Heart left ventricle (tissue), 13 donors: ENCODE measurements around the gene PCCA.

ENCODE experiments used
- CTCF ChIP-seq, 12 donors: fragments of 200-600 bp; sonication (generic) in 4 of 12; IDR thresholded peaks; one replicate each; pipeline versions ENCODE4 v1.5.0 to v1.8.0; 2018 to 2022; ENCODE audit warnings: antibody characterized with exemption in 12 of 12, mild to moderate bottlenecking in 5 of 12
- POLR2A ChIP-seq, 2 donors: fragments of 450-650 bp; IDR thresholded peaks; one replicate each; pipeline ENCODE4 v1.6.1; 2017; ENCODE audit warnings: antibody characterized with exemption in 2 of 2, mild to moderate bottlenecking in 2 of 2, moderate library complexity in 2 of 2
- donor health status: ischemic (EF 13 %, LVEDD 7.1; RV severe dilation, severe dysfunction).
- donor health status: DM: no; HTN: yes; CAD: no.
- donor health status: DM: no; HTN: no; CAD: no.
- donor health status: ischemic (EF 25% LVEDD 6.9; RV normal size, moderate dysfunction).
- donor health status: ischemic (EF 25% LVEDD 5.7; RV mildly dilated, moderate dysfunction).
- donor health status: ischemic (EF 35%, LVEDD 5.7; RV mildly dilated, moderate dysfunction).
- donor health status: nonischemic (EF 11% LVEDD 7.7; RV severe dilation, severe dysfunction).
- donor health status: DM: yes; HTN: yes; CAD: no.
- donor health status: PGD.
- donor health status: ischemic (EF 29% LVEDD 5.4; RV normal size, mild dysfunction).
- donor health status: nonischemic (EF 23%, LVEDD 6.1; RV moderate dilation, normal function).

- TF ChIP-seq CTCF (IDR thresholded peaks at IDR 0.05): no peak
- no peak for TF ChIP-seq POLR2A (IDR thresholded peaks at IDR 0.05)
Observed at GRCh38 chr13:100537951-100538462, 449.1 kb downstream of the PCCA start.
